Muscle layer of colon (tissue), 2 donors: ENCODE data around the gene BANP.

ENCODE experiments used
- H3K27ac ChIP-seq: one replicate; pipeline ENCODE4 v1.7.0; 2013; ENCODE audit warnings: low read depth, mild to moderate bottlenecking, low read length, moderate library complexity
- H3K27me3 ChIP-seq, 2 donors: one replicate each; pipeline ENCODE4 v1.7.0; 2013; ENCODE audit warnings: low read length in 2 of 2, mild to moderate bottlenecking in 2 of 2; ENCODE audit not compliant: insufficient read depth in 2 of 2, control insufficient read depth in 1 of 2
- H3K36me3 ChIP-seq: one replicate; pipeline ENCODE4 v1.7.0; 2013; ENCODE audit warnings: mild to moderate bottlenecking, low read length; ENCODE audit not compliant: insufficient read depth
- H3K4me1 ChIP-seq: one replicate; pipeline ENCODE4 v1.7.0; 2013; ENCODE audit warnings: mild to moderate bottlenecking, low read length; ENCODE audit not compliant: insufficient read depth
- H3K4me3 ChIP-seq, 2 donors: one replicate each; pipeline ENCODE4 v1.7.0; 2013; ENCODE audit warnings: low read length in 2 of 2, low read depth in 1 of 2, mild to moderate bottlenecking in 1 of 2, moderate library complexity in 1 of 2
- H3K9ac ChIP-seq: one replicate; pipeline ENCODE4 v1.7.0; 2013; ENCODE audit warnings: low read length
- H3K9me3 ChIP-seq: one replicate; pipeline ENCODE4 v1.7.0; 2013; ENCODE audit warnings: mild to moderate bottlenecking, low read length
- donor health status: abdominal sarcoma.
- donor health status: Adenocarcinoma of cecum.

Gene BANP

GRCh38 chr16:87918866-87919680, 32.2 kb upstream of the BANP start:
- Histone ChIP-seq H3K9ac (no peak overlapping the region), H3K36me3 (no peaks in the 10 kb centered on the region), H3K27ac (no peak overlapping the region), H3K27me3 (no peaks in the 10 kb centered on the region), H3K4me3 (no peak overlapping the region), H3K9me3 (no peaks in the 10 kb centered on the region), H3K4me1 (no peaks in the 10 kb centered on the region)

- H3K27ac ChIP-seq = no peak overlapping the region
- no peak overlapping the region for H3K4me3 ChIP-seq
- H3K9me3 ChIP-seq = no peaks in the 10 kb centered on the region
- no peaks in the 10 kb centered on the region for H3K4me1 ChIP-seq
- no peak overlapping the region for H3K9ac ChIP-seq
- no peaks in the 10 kb centered on the region for H3K36me3 ChIP-seq
- no peaks in the 10 kb centered on the region for H3K27me3 ChIP-seq
These were observed 31.6 kb upstream of the BANP start for GRCh38 chr16:87919681-87919994.

GRCh38 chr16:87921236-87921773, 29.9 kb upstream of the BANP start:
- Histone ChIP-seq H3K36me3 (no peaks in the 10 kb centered on the region), H3K4me3 (no peak overlapping the region), H3K4me1 (no peaks in the 10 kb centered on the region), H3K9me3 (no peaks in the 10 kb centered on the region), H3K9ac (no peak overlapping the region), H3K27ac (no peak overlapping the region), H3K27me3 (no peaks in the 10 kb centered on the region)

- Histone ChIP-seq H3K27ac (no peak overlapping the region), H3K27me3 (no peaks in the 10 kb centered on the region), H3K9me3 (no peaks in the 10 kb centered on the region), H3K36me3 (no peaks in the 10 kb centered on the region), H3K9ac (no peak overlapping the region), H3K4me3 (no peak overlapping the region), H3K4me1 (no peaks in the 10 kb centered on the region)
These were observed 28.9 kb upstream of the BANP start for GRCh38 chr16:87922250-87922871.

GRCh38 chr16:87924041-87924810, 27.0 kb upstream of the BANP start:
- no peak overlapping the region for H3K4me3 ChIP-seq

GRCh38 chr16:87924811-87925670, 26.2 kb upstream of the BANP start:
- Histone ChIP-seq H3K36me3 (no peaks in the 10 kb centered on the region), H3K9ac (no peak overlapping the region)

More at GRCh38 chr16:87924041-87924810, 27.0 kb upstream of the BANP start:
- Histone ChIP-seq H3K27me3 (no peaks in the 10 kb centered on the region), H3K9ac (no peak overlapping the region), H3K4me1 (no peaks in the 10 kb centered on the region), H3K27ac (no peak overlapping the region), H3K36me3 (no peaks in the 10 kb centered on the region), H3K9me3 (no peaks in the 10 kb centered on the region)

GRCh38 chr16:87926246-87927194, 24.7 kb upstream of the BANP start:
- no peaks in the 10 kb centered on the region for H3K4me1 ChIP-seq
- no peaks in the 10 kb centered on the region for H3K9me3 ChIP-seq
- no peaks in the 10 kb centered on the region for H3K27me3 ChIP-seq
- H3K4me3 ChIP-seq = no peak overlapping the region
- H3K27ac ChIP-seq = no peak overlapping the region
- H3K9ac ChIP-seq = no peak overlapping the region
- H3K36me3 ChIP-seq = no peaks in the 10 kb centered on the region

More at GRCh38 chr16:87924811-87925670, 26.2 kb upstream of the BANP start:
- H3K27ac ChIP-seq = no peak overlapping the region
- no peaks in the 10 kb centered on the region for H3K9me3 ChIP-seq
- H3K27me3 ChIP-seq = no peaks in the 10 kb centered on the region
- H3K4me3 ChIP-seq = no peak overlapping the region
- H3K4me1 ChIP-seq = no peaks in the 10 kb centered on the region

GRCh38 chr16:87927195-87927562, 24.1 kb upstream of the BANP start:
- no peaks in the 10 kb centered on the region for H3K36me3 ChIP-seq
- H3K27ac ChIP-seq = no peak overlapping the region
- no peaks in the 10 kb centered on the region for H3K27me3 ChIP-seq
- H3K4me3 ChIP-seq = no peak overlapping the region
- H3K9ac ChIP-seq = no peak overlapping the region
- no peaks in the 10 kb centered on the region for H3K4me1 ChIP-seq
- no peaks in the 10 kb centered on the region for H3K9me3 ChIP-seq

GRCh38 chr16:87929986-87930385, 21.2 kb upstream of the BANP start:
- H3K4me3 ChIP-seq = no peak overlapping the region
- no peak overlapping the region for H3K27ac ChIP-seq
- no peaks in the 10 kb centered on the region for H3K4me1 ChIP-seq
- no peak overlapping the region for H3K9ac ChIP-seq
- H3K9me3 ChIP-seq = no peaks in the 10 kb centered on the region
- no peaks in the 10 kb centered on the region for H3K27me3 ChIP-seq
- no peaks in the 10 kb centered on the region for H3K36me3 ChIP-seq

- no peak overlapping the region for H3K9ac ChIP-seq
- H3K9me3 ChIP-seq = no peaks in the 10 kb centered on the region
- H3K4me1 ChIP-seq = no peaks in the 10 kb centered on the region
- no peak overlapping the region for H3K4me3 ChIP-seq
- H3K27ac ChIP-seq = no peak overlapping the region
- no peaks in the 10 kb centered on the region for H3K27me3 ChIP-seq
- no peaks in the 10 kb centered on the region for H3K36me3 ChIP-seq
These were observed 20.8 kb upstream of the BANP start for GRCh38 chr16:87930456-87930855.
